ENCODE results near the gene SYNJ2.

GRCh38 chr6:158095671-158096070, 114.0 kb downstream of the SYNJ2 start:
- TF ChIP-seq YY1 (IDR thresholded peaks at IDR 0.05; ENCODE audit: insufficient read depth, insufficient read length) (no peak), ZNF274 (IDR thresholded peaks at IDR 0.05; ENCODE audit: low read depth, low read length) (no peak)

Data from NT2/D1 (cell line).